GM21423 (cell line): Measurements from ENCODE around the gene ARF3.

Source experiments
- ATAC-seq: cut with Tn5 transposase; IDR thresholded peaks from one replicate; pipeline ENCODE4 v1.9.1; 2021; ENCODE audit warnings: mild to moderate bottlenecking, moderate library complexity; ENCODE audit not compliant: unreplicated experiment

The ARF3 gene

DNA sequence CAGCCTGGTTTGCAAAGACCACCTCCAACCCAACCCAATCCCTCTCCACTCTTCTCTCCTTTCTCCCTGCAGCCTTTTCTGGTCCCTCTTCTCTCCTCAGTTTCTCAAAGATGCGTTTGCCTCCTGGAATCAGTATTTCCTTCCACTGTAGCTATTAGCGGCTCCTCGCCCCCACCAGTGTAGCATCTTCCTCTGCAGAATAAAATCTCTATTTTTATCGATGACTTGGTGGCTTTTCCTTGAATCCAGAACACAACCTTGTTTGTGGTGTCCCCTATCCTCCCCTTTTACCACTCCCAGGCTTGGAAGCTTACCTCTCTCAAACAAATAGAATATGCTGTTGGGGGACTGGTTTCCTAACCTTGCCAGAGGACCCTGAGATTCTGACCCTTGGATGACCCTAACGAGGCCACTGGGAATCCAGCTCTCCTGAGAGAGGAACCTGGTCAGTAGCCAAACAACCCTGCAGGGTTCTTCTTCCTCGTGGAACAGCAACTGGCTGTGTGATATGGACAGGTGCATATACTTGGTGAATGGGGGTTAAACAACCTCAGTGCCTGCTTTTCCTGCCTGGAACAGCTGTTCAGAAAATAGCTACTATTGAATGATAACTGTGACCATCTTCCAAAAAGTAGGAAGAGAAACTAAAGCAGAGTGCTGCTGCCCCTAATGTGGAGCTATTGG, 25.3 kb upstream of the ARF3 start:
- no peak for ATAC-seq

DNA sequence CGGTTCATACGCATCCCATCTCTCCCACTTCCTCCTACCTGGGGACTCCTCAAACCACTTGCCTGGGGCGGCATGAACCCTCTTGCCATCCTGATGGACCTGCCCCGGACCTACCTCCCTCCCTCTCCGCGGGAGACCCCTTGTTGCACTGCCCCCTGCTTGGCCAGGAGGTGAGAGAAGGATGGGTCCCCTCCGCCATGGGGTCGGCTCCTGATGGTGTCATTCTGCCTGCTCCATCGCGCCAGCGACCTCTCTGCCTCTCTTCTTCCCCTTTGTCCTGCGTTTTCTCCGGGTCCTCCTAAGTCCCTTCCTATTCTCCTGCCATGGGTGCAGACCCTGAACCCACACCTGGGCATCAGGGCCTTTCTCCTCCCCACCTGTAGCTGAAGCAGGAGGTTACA, 24.5 kb upstream of the ARF3 start:
- no peak for ATAC-seq

- no peak for ATAC-seq
These were observed 23.9 kb upstream of the ARF3 start for GRCh38 chr12:48980953-48981756.

DNA sequence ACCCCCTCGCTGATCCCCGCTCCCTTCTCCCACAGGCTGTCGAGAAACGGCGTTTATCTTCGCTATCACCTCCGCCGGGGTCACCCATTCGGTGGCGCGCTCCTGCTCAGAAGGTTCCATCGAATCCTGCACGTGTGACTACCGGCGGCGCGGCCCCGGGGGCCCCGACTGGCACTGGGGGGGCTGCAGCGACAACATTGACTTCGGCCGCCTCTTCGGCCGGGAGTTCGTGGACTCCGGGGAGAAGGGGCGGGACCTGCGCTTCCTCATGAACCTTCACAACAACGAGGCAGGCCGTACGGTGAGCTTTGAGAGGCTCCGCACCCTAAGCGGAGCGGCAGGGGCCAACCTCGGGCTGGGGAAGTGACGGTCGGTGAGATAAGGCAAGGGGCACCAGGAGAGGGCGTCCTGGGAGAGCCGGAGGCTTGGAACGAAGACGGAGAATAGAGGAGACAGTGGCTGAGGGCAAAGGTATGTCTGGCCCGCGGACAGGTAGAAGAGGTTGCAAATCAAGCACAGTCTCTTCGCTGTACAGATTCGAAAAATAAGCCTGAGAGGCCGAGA, 23.2 kb upstream of the ARF3 start:
- no peak for ATAC-seq

DNA sequence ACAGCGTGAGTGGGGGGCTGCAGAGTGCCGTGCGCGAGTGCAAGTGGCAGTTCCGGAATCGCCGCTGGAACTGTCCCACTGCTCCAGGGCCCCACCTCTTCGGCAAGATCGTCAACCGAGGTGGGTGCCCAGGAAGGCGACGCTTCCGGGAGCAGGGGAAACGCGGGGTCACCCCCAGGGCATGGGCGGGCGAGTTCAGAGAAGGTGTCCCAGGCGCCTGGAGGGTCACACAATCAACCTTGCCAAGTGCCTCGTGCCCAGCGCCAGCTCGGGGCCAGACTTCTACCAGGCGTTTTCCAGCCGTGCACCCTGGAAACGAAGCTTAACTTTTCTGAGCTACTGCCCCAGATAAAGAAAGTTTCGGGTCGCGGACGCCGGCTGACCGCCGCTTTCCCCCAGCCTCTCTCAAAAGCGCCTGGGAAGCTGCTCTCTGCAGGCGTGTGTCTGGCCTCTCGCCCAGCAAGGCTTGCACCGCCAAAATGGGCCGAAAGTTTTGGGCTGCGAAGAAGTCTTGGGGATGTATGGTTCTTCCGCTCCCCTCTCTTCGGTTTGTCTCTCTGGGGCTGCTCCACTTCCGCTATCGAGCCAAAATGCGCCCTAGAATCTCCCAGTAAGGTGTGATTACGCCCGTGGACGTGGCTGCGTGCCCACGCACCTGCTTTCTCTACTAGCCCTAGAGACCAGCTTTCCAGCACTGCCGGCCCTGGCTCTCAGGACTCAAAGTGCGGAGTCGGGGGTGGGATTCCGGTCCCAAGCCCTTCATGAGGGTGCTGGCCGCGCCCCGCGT, 22.5 kb upstream of the ARF3 start:
- no peak for ATAC-seq

DNA sequence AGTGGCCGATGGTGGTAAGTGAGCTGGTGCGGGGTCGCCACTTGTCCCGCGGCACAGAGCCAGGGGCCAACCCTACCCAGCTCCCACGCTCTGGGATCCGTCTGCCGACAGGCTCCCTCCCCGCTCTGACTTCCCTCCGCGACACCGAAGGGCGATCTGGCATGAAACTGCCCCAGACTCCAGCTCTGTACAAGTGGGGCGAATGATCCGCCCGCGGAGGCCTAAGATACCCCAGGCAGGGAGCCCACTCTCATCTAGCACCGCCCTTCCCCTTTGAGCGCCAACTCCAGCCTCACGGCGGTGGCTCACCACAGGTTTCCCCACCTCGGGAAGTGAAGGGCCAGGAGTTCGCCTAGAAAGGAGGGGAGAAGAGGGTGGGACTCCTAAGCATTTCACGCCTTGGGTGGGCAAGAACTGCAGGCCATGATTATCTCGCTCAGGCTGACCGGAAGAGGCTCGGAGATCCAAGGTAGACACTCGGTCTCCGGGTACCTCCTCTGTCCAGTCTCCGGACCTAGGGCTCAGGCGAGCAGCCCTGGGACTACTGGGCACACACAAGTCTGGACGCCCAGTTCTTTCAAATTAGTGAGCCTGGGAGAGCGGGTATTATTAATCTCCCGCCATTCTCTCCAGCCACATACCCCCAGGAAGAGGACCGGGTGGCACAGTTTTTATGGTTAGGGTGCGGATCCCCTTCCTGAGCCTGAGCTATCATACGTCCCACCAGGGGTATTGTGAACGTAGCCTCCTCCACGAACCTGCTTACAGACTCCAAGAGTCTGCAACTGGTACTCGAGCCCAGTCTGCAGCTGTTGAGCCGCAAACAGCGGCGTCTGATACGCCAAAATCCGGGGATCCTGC, 21.7 kb upstream of the ARF3 start:
- no peak for ATAC-seq

DNA sequence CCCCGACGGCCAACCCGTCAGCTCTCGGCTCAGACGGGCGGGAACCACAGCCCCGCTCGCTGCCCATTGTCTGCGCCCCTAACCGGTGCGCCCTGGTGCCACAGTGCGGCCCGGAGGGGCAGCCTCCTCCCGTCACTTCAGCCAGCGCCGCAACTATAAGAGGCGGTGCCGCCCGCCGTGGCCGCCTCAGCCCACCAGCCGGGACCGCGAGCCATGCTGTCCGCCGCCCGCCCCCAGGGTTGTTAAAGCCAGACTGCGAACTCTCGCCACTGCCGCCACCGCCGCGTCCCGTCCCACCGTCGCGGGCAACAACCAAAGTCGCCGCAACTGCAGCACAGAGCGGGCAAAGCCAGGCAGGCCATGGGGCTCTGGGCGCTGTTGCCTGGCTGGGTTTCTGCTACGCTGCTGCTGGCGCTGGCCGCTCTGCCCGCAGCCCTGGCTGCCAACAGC, 21.0 kb upstream of the ARF3 start, which contains the start of gene WNT1:
Gene WNT1 (plus strand): TSS at position 32 of the 450 bp plus-strand sequence. CDS start 329 bp downstream, at position 361.
- no peak for ATAC-seq

DNA sequence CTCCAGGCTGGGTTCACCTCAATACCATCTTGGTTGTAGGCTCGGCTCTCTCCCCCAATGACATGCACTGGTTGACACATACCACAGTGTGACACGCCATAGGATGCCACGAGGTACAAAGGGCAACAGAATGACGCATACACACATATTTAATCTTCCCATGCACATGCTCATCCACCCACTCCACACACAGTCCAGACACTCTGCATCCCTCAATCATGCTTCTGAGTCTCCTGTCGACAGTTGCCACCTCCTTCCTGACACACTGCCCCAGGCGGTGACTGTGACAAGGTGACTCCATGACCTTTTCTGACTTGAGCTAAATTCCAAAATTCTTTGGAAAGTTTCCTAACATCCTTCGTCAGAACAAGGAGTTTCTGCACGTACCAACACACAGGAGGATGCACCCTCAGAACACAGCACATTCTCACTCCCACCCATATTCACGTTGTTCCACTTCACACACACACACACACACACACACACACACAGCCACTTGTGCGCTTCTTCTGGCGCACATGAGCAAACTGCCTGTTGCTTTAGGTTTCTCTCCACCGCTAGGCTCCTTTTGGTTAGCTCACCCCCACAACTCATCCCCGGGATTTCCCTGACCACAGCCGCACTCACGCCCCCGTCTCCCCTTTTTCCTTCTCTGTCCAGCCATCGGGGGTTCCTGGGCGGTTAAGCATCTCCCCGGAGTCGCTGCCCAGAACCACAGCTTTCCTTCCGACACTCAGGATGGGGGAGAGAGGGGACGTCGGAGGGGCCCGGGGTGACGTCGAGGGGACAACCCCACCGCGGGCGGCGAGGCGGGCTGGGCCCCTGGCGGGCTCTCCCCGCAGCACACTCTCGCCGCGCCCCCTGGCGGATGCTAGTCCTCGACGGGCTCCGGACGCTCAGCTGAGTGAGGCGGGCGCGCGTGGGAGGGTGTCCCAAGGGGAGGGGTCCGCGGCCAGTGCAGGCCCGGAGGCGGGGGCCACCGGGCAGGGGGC, 20.3 kb upstream of the ARF3 start:
- ATAC-seq = peak; percentile 34

DNA sequence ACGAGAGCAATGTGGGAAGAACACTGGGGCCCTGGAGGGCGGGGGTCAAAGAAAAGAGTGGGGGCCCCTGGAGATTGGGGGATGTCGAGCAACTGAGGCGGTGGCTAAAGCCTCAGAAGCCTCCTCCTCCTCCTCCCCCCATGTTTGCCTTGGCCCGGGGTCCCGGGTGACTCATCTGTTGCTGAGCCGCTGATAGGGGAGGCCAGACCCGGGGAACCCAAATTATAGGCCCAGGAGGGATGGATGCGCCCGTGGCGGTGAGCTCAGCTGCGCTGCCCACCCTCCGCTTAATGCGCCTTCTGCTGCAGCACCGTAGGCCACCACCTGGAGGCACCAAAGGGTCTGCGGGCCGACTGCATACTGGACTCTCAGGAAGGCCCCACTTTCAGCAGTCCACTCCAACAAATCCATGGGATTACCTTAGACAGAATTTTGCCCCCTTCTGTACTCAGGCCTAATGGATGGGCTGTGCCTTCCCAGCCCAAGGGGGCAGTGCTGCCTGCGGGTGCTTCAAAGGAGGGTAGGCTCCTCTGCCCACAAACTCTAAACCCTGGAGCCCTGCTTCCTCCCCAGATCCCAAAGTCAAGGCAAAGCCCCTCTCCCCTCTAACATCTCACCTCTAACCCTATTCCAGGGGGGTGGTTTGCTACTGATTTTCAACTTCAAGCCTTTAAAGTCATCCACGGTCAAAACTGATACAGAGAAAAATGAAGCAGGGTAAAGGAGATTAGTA, 16.8 kb upstream of the ARF3 start:
- no peak for ATAC-seq

- no peak for ATAC-seq
These were observed 16.2 kb upstream of the ARF3 start for GRCh38 chr12:48973531-48973930.

- ATAC-seq = no peak
These were observed 15.7 kb upstream of the ARF3 start for GRCh38 chr12:48972952-48973483.

GRCh38 chr12:48972213-48972951, 15.1 kb upstream of the ARF3 start:
- no peak for ATAC-seq

GRCh38 chr12:48970702-48971334, 13.5 kb upstream of the ARF3 start:
- no peak for ATAC-seq

GRCh38 chr12:48969833-48970701, 12.8 kb upstream of the ARF3 start:
- ATAC-seq = no peak

DNA sequence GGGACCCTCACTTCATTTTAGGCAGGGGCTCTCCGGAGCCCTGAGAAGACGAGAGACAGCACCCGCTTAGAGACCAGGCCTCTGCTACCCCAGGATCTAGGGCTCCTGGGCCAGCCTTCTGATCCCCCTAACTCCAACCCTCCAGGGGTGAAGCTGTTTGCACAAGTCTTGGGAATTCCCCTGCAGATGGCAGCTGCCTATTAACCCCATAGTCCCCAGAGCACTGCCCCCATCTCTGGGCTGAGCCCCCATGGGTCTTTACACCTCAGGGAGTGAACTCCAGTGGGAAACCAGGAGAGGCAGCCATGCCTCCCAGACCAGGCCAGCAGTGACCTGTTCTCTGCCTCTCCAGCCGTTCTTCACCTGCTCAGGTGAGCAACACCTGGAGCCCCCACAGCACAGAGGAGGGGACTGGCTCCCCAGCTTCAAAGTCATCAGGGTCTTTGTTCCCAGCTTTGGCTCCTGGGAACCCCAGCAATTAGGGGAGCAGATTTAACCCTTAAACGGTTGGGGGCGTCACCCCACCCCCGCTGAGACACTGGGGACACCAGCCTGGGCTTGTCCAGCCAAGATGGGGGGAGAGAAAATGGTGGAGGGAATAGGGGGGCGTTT, 12.0 kb upstream of the ARF3 start:
- no peak for ATAC-seq

GRCh38 chr12:48968467-48968866, 11.2 kb upstream of the ARF3 start:
- no peak for ATAC-seq
